GM19099 (cell line): ENCODE data around the gene PTPRT.

Source experiments
- POLR2A ChIP-seq: IDR thresholded peaks from 3 replicates; pipeline ENCODE4 v1.6.1; 2011; ENCODE audit warnings: low read depth; ENCODE audit not compliant: insufficient read length; ENCODE audit errors: extremely low read depth

PTPRT gene

GRCh38 chr20:42159808-42160207, 1029.9 kb downstream of the PTPRT start:
- TF ChIP-seq POLR2A: no peak

- no peak for TF ChIP-seq POLR2A
Observed at GRCh38 chr20:42158272-42158671, 1031.4 kb downstream of the PTPRT start.

- TF ChIP-seq POLR2A: no peak
Observed at GRCh38 chr20:42155586-42155985, 1034.1 kb downstream of the PTPRT start.

DNA sequence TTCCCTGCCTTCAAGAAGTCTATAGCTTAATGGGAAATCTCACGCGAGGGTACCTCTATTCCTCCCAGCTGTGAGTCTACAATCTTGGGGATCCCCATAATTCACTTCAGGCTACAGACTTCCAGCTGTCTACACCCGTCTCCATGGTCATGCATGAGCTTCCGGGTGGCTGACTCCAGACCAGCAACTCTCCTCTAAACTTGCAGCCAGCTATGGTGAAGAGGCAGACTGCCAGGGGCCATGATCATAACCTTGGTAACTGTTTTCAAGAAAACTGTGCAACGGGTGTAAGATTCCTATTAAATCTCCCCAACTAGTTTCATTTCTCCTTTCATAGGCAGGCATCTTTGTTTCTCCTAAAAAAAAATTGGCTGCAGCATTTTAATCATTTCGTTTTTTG, 1037.1 kb downstream of the PTPRT start:
- no peak for TF ChIP-seq POLR2A

GRCh38 chr20:42150230-42150629, 1039.5 kb downstream of the PTPRT start:
- no peak for TF ChIP-seq POLR2A

DNA sequence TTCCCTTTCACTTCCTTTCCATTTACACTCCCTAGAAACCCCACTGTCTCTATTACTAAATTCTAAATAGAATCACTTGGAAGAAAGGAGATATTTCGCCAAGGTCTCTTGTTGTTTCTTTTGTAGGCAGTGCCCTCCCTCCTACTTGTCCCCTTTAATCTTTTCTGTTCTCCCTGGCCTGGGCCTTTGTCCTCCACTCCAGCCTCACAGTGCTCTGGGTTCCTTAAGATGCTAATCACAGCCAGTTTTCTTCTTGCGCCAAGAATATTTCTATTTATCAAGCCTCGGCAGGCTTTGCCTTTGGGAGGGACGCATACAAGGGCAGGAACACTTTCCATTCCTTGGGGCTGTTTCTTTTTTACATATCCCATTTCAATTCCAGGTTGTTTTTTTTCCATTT, 1051.0 kb downstream of the PTPRT start:
- no peak for TF ChIP-seq POLR2A

DNA sequence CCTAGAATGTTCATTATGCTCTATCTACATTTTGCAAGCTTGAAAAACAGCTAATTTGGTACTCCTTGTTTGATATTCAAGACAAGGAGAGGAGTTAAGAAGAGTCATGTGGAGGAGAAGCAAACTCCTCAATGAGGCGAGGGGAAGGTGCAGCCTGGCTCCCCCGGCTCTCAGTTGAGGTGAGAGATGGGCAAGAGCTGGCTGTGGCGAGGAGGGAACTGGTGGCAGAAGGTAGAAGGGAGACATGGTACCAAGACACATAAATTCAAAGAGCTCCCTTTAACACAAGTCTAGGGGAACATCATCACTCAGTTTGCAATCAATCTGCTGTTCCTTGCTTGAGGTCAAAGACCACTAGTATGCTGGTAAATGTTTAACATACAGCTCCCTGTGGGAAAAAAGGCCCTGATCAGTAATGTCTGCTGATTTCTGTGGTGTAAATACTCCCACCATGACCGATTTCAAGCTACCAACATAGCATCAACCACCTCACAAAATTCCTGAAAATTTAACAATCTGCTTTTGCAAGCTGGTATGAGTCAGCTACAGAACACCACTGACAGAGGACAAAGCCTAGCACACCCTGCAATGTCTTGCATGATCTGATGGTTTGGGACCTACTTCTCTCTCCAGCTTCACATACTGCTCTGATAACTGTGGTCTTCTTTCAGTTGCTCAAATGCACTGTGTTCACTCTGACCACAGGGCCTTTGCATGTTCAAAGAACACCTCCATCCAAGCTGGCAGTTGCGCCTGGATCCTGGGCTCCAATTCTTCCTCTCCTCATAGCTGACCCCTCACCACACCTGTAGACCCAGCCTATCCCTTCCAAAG, 1055.2 kb downstream of the PTPRT start:
- no peak for TF ChIP-seq POLR2A

DNA sequence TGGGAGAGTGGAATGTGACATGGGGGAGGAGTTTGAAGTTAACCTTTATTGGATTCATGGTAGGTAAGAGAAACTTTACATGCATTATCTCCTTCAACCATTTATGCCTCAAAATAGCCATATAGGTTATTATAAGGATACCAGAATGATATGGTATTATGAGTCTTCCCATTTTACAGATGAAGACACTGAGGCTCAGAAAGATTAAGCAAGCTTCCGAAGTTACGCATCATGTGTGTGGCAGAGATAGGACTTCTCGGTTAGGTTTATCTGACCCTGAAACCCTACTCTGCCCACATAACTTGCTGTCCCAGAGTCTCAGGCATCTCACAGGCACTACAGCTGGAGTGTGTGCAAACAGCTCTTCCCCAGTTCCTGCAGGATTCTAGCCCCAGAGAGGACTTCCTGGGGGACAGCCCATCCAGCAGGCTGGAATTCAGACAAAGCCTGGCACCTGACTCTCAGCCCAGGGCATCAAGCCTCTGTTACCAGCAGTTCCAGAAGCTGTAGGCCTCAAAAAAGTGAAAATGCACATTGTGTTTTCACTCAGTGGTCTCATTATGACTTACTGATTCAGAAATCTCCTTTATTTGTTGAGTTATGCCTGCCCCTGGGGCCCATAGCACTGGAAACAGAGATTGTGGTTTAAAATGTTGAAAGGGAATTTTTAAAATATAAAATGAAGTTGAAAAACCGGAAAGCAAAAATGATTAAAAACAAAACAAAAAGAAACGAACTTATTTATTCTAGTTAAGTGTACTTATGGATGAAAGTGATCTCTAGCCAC, 1058.7 kb downstream of the PTPRT start:
- no peak for TF ChIP-seq POLR2A

DNA sequence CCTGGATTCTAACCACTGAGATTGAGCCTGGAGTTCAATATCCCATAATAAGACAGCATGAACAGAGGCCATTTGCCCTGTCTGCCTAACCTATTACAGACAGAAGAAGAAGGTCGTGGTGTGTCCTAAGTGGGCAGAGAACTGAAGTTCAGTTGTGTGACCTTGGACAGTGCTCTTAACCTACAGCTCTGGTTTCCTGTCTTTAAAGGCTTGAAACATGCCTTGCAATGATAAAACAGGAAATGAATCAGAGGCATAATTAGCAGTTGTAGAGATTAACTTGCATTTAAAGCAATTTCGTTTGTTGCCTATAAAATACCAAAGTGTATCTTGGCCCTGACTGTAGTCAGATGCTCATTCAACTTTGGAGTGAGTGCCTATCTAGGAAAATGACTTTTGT, 1064.3 kb downstream of the PTPRT start:
- no peak for TF ChIP-seq POLR2A

DNA sequence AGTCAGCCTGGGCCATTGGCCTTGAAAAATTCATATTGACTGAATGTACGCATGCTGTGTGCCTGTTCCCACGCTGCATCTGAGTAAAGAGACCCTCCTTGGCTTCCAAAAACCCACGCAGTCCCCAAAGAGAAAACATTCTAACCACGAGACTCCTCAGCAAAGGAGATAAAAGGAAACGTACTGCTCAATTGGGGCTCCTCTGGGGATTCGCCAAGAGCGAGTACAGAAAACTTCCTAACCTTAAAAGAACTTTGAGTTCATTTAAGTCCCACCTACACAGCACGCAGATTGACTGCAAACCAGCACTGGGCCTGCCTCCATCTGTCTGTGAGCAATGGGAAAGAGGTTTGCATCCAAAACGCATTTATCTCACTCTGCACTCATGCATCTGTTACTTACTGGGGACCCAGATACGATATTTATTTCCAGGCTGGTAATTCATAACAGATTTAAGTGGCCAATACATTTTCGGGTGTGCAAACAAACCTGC, 1065.7 kb downstream of the PTPRT start:
- TF ChIP-seq POLR2A: no peak

DNA sequence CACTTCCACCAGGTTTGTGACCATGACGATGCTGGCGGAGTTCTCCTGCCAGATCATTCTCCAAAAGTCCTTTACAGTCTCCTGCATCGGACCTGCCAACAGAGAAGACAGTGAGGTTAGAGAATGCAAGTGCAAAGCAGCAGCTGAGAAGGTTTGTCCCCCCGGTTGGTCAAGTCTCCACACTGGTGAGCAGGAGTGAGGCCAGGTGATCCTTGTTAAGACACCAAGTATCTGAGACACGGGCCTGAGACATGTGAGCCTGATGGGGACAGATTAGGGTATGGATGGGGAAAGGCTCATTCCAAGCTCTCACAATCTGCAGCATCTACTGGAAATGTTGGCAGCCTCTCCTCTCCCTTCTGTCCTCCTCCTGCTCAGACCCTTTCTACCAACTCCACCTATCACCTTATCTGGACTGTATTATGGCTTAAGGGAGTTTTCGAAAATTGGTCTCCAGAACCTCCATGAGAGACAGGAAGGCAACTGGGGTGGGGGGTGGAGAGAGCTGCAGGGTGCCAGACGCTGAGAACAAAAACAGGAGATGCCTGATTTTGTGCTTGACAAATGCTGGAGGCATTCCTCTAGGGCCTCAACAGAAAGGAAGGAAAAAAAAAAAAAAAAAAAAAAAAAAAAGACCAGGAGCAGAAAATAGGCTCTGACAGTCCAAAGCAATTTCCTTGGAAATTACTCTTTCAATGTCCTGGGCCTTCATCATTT, 1071.1 kb downstream of the PTPRT start:
- TF ChIP-seq POLR2A: no peak

DNA sequence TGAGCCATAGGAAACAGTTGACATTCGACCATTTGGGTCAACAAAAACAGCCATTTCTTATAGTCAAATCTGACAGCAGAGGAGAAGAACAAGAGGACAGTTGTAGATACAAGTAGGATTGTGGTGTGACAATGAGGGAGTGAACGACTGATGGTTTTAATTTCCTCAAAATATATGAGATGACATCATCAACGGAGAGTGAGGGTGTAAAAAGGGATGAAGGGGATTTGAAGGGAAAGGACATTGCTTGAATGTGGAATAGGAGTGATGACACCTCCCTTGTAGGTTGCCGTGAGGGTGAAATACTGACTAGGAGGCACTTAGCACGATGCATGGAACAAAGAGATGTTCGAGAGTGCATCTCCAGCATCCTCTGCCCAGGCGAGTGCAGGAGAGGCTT, 1071.7 kb downstream of the PTPRT start:
- no peak for TF ChIP-seq POLR2A

- TF ChIP-seq POLR2A: no peak
Observed at GRCh38 chr20:42113236-42113635, 1076.5 kb downstream of the PTPRT start.

GRCh38 chr20:42112161-42112560, 1077.5 kb downstream of the PTPRT start:
- TF ChIP-seq POLR2A: no peak

DNA sequence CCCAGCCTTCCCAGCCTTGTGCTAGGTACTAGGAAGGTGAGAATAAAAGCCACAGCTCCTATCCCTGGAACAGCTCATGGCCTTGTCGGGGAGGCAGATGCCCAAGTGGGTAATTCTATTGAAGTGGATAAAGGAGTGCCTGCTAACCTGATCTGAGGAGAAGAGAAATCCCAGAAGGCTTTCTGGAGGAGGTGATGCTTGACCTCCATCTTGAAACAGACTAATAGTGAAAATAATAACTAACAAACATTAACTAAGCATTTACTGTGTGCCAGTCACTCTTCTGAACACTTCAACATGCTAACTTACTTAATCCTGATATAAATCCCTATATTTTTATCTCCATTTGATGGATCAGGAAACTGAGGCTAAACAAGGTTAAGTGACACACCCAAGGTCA, 1078.4 kb downstream of the PTPRT start:
- TF ChIP-seq POLR2A: no peak
